AG10803 (cell line): Measurements from ENCODE around the gene NTMT1.
A peak's percentile ranks its signal among the peaks of the same experiment; 100 is the strongest.

Source experiments
- DNase-seq: peaks from one replicate; pipeline ENCODE4 v3.0.0; 2010; ENCODE audit warnings: low read depth
- H3K4me3 ChIP-seq: 2 replicates; pipeline ENCODE4 v1.5.1; 2011; ENCODE audit warnings: mild to moderate bottlenecking, low read length, control low read depth
- CTCF ChIP-seq: conservative IDR thresholded peaks from 2 replicates; pipeline ENCODE4 v1.5.1; 2011; ENCODE audit warnings: mild to moderate bottlenecking, low read length, control low read depth, inconsistent platforms

NTMT1 gene

GRCh38 chr9:129639756-129640085, 13.8 kb downstream of the NTMT1 start:
- no peak for DNase-seq
- H3K4me3 ChIP-seq: no peak overlapping the region
- TF ChIP-seq CTCF: no peak

GRCh38 chr9:129640086-129640870, 14.3 kb downstream of the NTMT1 start:
- no peak for TF ChIP-seq CTCF
- DNase-seq: no peak
- H3K4me3 ChIP-seq: peak overlapping the region; percentile 87

- H3K4me3 ChIP-seq: peak overlapping the region; percentile 87
- no peak for DNase-seq
- no peak for TF ChIP-seq CTCF
Measured at GRCh38 chr9:129640871-129641749, 15.1 kb downstream of the NTMT1 start.

- peak; percentile 55 for TF ChIP-seq CTCF
- H3K4me3 ChIP-seq: peak within 1 kb of the TSS; percentile 87
- DNase-seq: peak; percentile 97
Measured at GRCh38 chr9:129641750-129642585, 16.0 kb downstream of the NTMT1 start, which contains the start of gene ASB6. ASB6 (minus strand) TSS chr9:129642151; CDS start chr9:129641999, 152 bp downstream.

GRCh38 chr9:129643706-129644105, 17.7 kb downstream of the NTMT1 start:
- H3K4me3 ChIP-seq: no peak overlapping the region
- TF ChIP-seq CTCF: no peak
- no peak for DNase-seq

GRCh38 chr9:129644365-129644764, 18.4 kb downstream of the NTMT1 start:
- no peak overlapping the region for H3K4me3 ChIP-seq
- no peak for DNase-seq
- TF ChIP-seq CTCF: no peak
